SK-N-MC (cell line): ENCODE measurements around the gene RASSF3.

Source experiments
- EZH2 ChIP-seq: fragments of 200-600 bp; sonication (generic); IDR thresholded peaks from one replicate; pipeline ENCODE4 v1.6.1; 2017; ENCODE audit warnings: antibody characterized with exemption
- FOXP2 ChIP-seq: optimal IDR thresholded peaks from 2 replicates; pipeline ENCODE3; 2011; ENCODE audit warnings: mild to moderate bottlenecking, moderate library complexity; ENCODE audit not compliant: insufficient read depth; ENCODE audit errors: extremely low read length, control extremely low read depth
- POLR2AphosphoS5 ChIP-seq: IDR thresholded peaks from 2 replicates; pipeline ENCODE4 v1.6.1; 2012; ENCODE audit warnings: mild to moderate bottlenecking, low read depth, low read length, borderline replicate concordance

DNA sequence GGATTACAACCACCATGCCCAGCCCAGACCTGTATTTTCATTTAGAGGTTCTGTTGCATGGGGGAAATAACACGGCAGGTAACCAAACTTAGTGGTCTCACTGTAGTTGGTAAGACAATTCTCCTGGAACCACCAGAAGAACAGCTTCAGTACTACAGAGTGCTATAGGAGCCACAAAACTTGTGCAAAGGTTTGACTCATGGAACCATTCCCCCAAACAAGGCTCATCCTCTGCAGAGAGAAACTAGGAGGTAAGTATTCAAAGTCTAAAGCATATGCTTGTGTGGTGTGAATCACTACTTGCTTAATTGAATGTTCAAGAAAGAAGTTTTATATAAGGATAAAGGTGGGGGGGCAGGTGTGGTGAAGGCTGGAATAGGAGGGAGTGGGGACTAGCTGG is 90.2 kb downstream of the RASSF3 start:
- TF ChIP-seq EZH2 (no peak), POLR2AphosphoS5 (no peak), FOXP2 (no peak)
